ENCODE data around the gene TMEM219. TPM values are rescaled to one million over a fixed set of nuclear protein-coding genes. Genes with fewer than 3 reads are reported as not detected.

TMEM219 gene
- total and polyA plus RNA-seq, 2 of the 8 experiments (the other 6 are each of a cell fraction or from before 2014, with no cell fraction given) = 60.2 to 116 TPM

DNA sequence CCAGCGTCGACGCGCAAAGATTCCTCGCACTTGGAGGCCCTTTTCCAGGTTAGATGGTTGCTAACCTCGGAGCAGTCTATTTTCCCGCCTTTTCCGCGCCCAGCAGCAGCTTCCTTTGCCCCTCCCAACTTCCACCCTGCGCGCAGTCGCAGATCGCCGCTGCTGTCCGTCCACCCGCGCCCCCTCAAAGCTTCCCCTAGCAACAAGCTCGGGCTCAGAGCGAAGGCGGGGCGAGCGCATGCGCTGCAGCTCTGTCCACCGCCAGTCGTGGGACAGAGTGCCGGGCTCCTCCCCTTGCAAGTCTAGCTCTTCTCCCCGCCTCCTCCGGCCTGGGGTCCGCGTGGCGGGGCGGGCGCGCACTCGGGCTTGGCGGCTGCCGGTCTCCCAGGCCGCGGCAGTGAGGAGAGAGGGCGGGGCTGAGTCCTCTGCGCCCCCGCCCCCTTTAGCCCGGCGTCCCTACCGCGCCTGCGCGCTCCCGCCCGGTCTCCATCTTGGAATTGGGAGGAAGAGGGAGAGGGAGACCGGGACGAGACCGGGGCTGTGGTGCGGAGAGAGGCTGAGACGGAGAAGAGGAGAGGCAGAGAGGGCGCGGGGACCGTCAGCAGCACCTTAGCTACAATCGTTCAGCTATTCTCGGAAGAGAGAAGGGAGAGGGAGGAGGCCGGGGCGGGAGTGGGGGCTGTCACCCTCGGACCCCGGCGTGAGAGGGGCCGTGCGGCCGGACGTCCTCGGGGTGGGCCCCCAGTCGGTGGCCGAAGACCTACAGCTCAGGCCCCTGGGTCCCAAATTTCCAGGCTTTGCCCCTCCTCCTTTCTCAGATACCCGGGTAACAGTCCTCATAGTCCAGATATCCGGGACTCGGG, 11.7 kb downstream of the TMEM219 start, which contains the start of gene TAOK2:
Gene TAOK2 (plus strand): TSS at position 485 of the 863 bp plus-strand sequence. CDS start 3,905 bp downstream, outside the sequence.
- Histone ChIP-seq H2BK120ac (replicated peaks; ENCODE audit: low read depth, low read length) (no peak within 1 kb of the TSS), H4K8ac (ENCODE audit: extremely low read depth, insufficient read depth, low read length) (peak within 1 kb of the TSS; percentile 90), H3K56ac (replicated peaks; ENCODE audit: insufficient read length, low read depth, low read length) (peak within 1 kb of the TSS; percentile 59), H3K4me3 (ENCODE audit: extremely low read depth in 1 of 4, insufficient read depth in 2 of 4, low read depth in 3 of 4, low read length in 4 of 4) (peak within 1 kb of the TSS; percentile 80 to 90 (median 85)), H3K79me1 (ENCODE audit: low read depth, low read length) (peaks cover 22% of the 10 kb centered on the region), H3K9ac (replicated peaks in 1 of 4; ENCODE audit: extremely low read depth in 1 of 4, low read depth in 3 of 4, low read length in 3 of 4) (peak within 1 kb of the TSS; percentile 45 to 77 (median 69)), H2BK5ac (ENCODE audit: low read depth, low read length) (no peak within 1 kb of the TSS), H2BK15ac (ENCODE audit: low read length) (no peak within 1 kb of the TSS), H3K4me2 (ENCODE audit: insufficient read depth in 1 of 2, low read depth in 2 of 2, low read length in 2 of 2) (peak within 1 kb of the TSS; percentile 72 to 85), H3K4me1 (replicated peaks in 1 of 4; ENCODE audit: control insufficient read depth in 3 of 4, insufficient read depth in 4 of 4, low read length in 3 of 4) (peaks cover 4 to 20% (median 7%) of the 10 kb centered on the region in 4 experiments), H2AK5ac (ENCODE audit: low read depth, low read length) (no peak within 1 kb of the TSS), H3K14ac (ENCODE audit: insufficient read length) (no peak within 1 kb of the TSS), H3K9me3 (ENCODE audit: insufficient read depth in 2 of 2, low read depth in 1 of 2, low read length in 1 of 2) (peaks cover 11% of the 10 kb centered on the region in 2 experiments), H3K18ac (ENCODE audit: extremely low read depth, low read length) (peak within 1 kb of the TSS; percentile 97), H3K36me3 (ENCODE audit: control insufficient read depth in 2 of 4, insufficient read depth in 4 of 4, low read length in 3 of 4) (peaks cover 4 to 20% (median 13%) of the 10 kb centered on the region in 4 experiments), H3K79me2 (ENCODE audit: control insufficient read depth in 1 of 2, insufficient read depth in 2 of 2, low read length in 2 of 2) (peaks cover 9 to 34% of the 10 kb centered on the region in 2 experiments), H3K27me3 (replicated peaks in 1 of 4; ENCODE audit: control insufficient read depth in 3 of 4, extremely low read depth in 1 of 4, insufficient read depth in 3 of 4, low read length in 3 of 4) (peaks cover 2 to 10% (median 9%) of the 10 kb centered on the region in 4 experiments), H4K20me1 (replicated peaks in 1 of 2; ENCODE audit: control insufficient read depth in 1 of 2, insufficient read depth in 2 of 2, low read length in 2 of 2) (peaks cover 2 to 18% of the 10 kb centered on the region in 2 experiments), H2AFZ (ENCODE audit: low read length) (0 out of 2 replicates have a peak within 1 kb of the TSS, but pooled peaks have one; percentile 36), H2BK20ac (ENCODE audit: low read length) (no peak within 1 kb of the TSS), H4K5ac (ENCODE audit: insufficient read length, low read depth, low read length) (peak within 1 kb of the TSS; percentile 74), H4K91ac (replicated peaks; ENCODE audit: insufficient read length, low read length) (no peak within 1 kb of the TSS), H3K23ac (ENCODE audit: insufficient read length) (no peak within 1 kb of the TSS), H2BK12ac (ENCODE audit: low read depth, low read length) (no peak within 1 kb of the TSS), H3K27ac (ENCODE audit: low read depth, low read length) (peak within 1 kb of the TSS; percentile 55; the same call in 1 of the 2 replicates), H3K23me2 (ENCODE audit: low read depth, low read length) (peaks cover 7% of the 10 kb centered on the region; the same call in 1 of the 2 replicates), H3K4ac (replicated peaks; ENCODE audit: insufficient read length, low read depth, low read length) (no peak within 1 kb of the TSS)
- ChIA-PET CTCF (ENCODE audit: partially characterized antibody) (interaction anchor here (0.6 to 3.7 kb wide), 10 partner anchors 12 to 144 kb away, joined by 3 to 12 read pairs (median 4); partner anchors contain the start of genes SEZ6L2, TLCD3B and TMEM219), POLR2A (ENCODE audit: partially characterized antibody) (interaction anchor here (0.6 to 3.4 kb wide), 17 partner anchors 9 to 1012 kb away, joined by 3 to 33 read pairs (median 4); partner anchors contain the start of genes ALDOA, HIRIP3, INO80E and QPRT)
- 3% methylated on average over 42 of the region's 75 CpGs; no CpG with 5 or more reads in 1 of the 2 experiments for WGBS, 2 experiments (ENCODE audit: extremely low coverage in 1 of 2, insufficient coverage in 1 of 2, insufficient read length in 1 of 2, insufficient replicate concordance in 2 of 2, low coverage in 1 of 2, low lambda C conversion rate in 2 of 2, missing lambda C conversion rate in 1 of 2)
- DNase-seq (ENCODE audit: low read depth in 1 of 2, low spot score in 2 of 2) (peak; percentile 99 to 100), FAIRE-seq (no peak)
- TF ChIP-seq TAF1 (IDR thresholded peaks at IDR 0.05; ENCODE audit: low read depth, low read length) = peak; percentile 57; the same call in 1 of the 2 replicates
- TF ChIP-seq POLR2A (IDR thresholded peaks at IDR 0.05; ENCODE audit: control extremely low read depth in 1 of 2, low read depth in 2 of 2, low read length in 2 of 2) = peak in 1 of 2 experiments; percentile 54; a peak in 1 of 3 replicates
- peak; percentile 19; the same call in 1 of the 2 replicates for TF ChIP-seq SP1 (IDR thresholded peaks at IDR 0.05; ENCODE audit: low read depth, low read length)
- TF ChIP-seq TBP (IDR thresholded peaks at IDR 0.05; ENCODE audit: low read depth, low read length) = peak; percentile 24; the same call in 1 of the 2 replicates
- no peak for TF ChIP-seq GABPA (IDR thresholded peaks at IDR 0.05; ENCODE audit: borderline replicate concordance, insufficient read depth, low read length)
- TF ChIP-seq GTF2F1 (IDR thresholded peaks at IDR 0.05; ENCODE audit: borderline replicate concordance, low read depth, low read length) = no peak
- TF ChIP-seq HDAC6 (IDR thresholded peaks at IDR 0.05; ENCODE audit: low read depth, low read length) = no peak
- TF ChIP-seq ASH2L (IDR thresholded peaks at IDR 0.05; ENCODE audit: low read length) = peak; percentile 38
- TF ChIP-seq HDAC2 (IDR thresholded peaks at IDR 0.05; ENCODE audit: borderline replicate concordance in 1 of 2, low read depth in 2 of 2, low read length in 2 of 2) = peak in 1 of 2 experiments; percentile 95; a peak in 2 of 4 replicates
- peak; percentile 86 for TF ChIP-seq YY1 (IDR thresholded peaks at IDR 0.05; ENCODE audit: low read depth, low read length)
- TF ChIP-seq NRF1 (IDR thresholded peaks at IDR 0.05; ENCODE audit: low read depth, low read length) = peak; percentile 97

Data from H1 (cell line).